ENCODE data around the gene ZGPAT. TPM values are rescaled to one million over a fixed set of nuclear protein-coding genes. Genes with fewer than 3 reads are reported as not detected.

Gene ZGPAT
- total and polyA plus RNA-seq, 2 of the 13 experiments (the other 11 are each of a cell fraction or from before 2014, with no cell fraction given): 23.0 to 41.9 TPM

GRCh38 chr20:63691711-63692435 lies 16.0 kb upstream of the ZGPAT start:
- no TSS peak for BruUV-seq (replicated peaks)
- Histone ChIP-seq H3K79me2 (ENCODE audit: insufficient read depth, low read length) (no peaks in the 10 kb centered on the region), H3K27me3 (ENCODE audit: control insufficient read depth in 1 of 2, insufficient read depth in 2 of 2, low read length in 2 of 2) (no peaks in the 10 kb centered on the region), H3K9ac (ENCODE audit: insufficient read depth, low read depth, low read length) (no peak overlapping the region), H2AFZ (ENCODE audit: low read length) (no peak overlapping the region), H4K20me1 (ENCODE audit: insufficient read depth, low read length) (no peaks in the 10 kb centered on the region; the same call in 1 of the 2 replicates), H3K4me1 (ENCODE audit: insufficient read depth, low read length) (peaks cover 10% of the 10 kb centered on the region), H3K4me3 (replicated peaks in 1 of 3; ENCODE audit: insufficient read depth in 1 of 3, low read depth in 2 of 3, low read length in 3 of 3) (no peak overlapping the region), H3K4me2 (ENCODE audit: low read depth, low read length) (no peak overlapping the region), H3K27ac (ENCODE audit: extremely low read length, insufficient read depth, low read length) (no peak overlapping the region), H3K36me3 (replicated peaks in 1 of 2; ENCODE audit: control insufficient read depth in 1 of 2, insufficient read depth in 2 of 2, low read length in 2 of 2) (peaks cover 3 to 4% of the 10 kb centered on the region in 2 experiments; a peak in 3 of 5 replicates), H3K9me3 (ENCODE audit: low read length) (no peaks in the 10 kb centered on the region)
- in situ Hi-C loops (cut with HindIII; ENCODE audit: extremely low pct_ligation_motif_present, low pct_unique_long_range_greater_than_20kb): no loop called here
- intact Hi-C loops (cut with micrococcal nuclease; ENCODE audit: unreplicated experiment): no loop called here
- DNase-seq (ENCODE audit: low spot score) (no peak), ATAC-seq (no peak), FAIRE-seq (no peak)
- POLR2A ChIA-PET: interaction anchor here (1.0 kb wide), 1 partner anchor 34 kb away, joined by 3 read pairs; the partner anchor contains the start of gene RTEL1
- WGBS (ENCODE audit: low lambda C conversion rate): 93% methylated on average over 21 of the region's 21 CpGs
- CTCF ChIA-PET (ENCODE audit: low intra/inter-chr PET ratio, low total read pairs): no interaction called here
- TF ChIP-seq ARID5B (CRISPR knock-in tag; IDR thresholded peaks at IDR 0.05) (no peak), NFKB2 (CRISPR knock-in tag; IDR thresholded peaks at IDR 0.05; ENCODE audit: borderline replicate concordance) (no peak), ZFP91 (CRISPR knock-in tag; IDR thresholded peaks at IDR 0.05; ENCODE audit: borderline replicate concordance) (0 out of 2 replicates have a peak, but pooled peaks have one; percentile 9), CREM (IDR thresholded peaks at IDR 0.05) (no peak), CREM (CRISPR knock-in tag; IDR thresholded peaks at IDR 0.05) (no peak), MXD1 (CRISPR knock-in tag; IDR thresholded peaks at IDR 0.05) (no peak), FOXK2 (IDR thresholded peaks at IDR 0.05) (no peak), MLLT10 (CRISPR knock-in tag; IDR thresholded peaks at IDR 0.05) (no peak), AGO2 (optimal IDR thresholded peaks at IDR 0.05; ENCODE audit: low read depth, low read length) (peak; percentile 37), KLF16 (CRISPR knock-in tag; IDR thresholded peaks at IDR 0.05) (no peak), TBP (CRISPR knock-in tag; IDR thresholded peaks at IDR 0.05) (no peak), SIN3A (IDR thresholded peaks at IDR 0.05; ENCODE audit: borderline replicate concordance, low read depth, low read length) (no peak), AKNA (CRISPR knock-in tag; IDR thresholded peaks at IDR 0.05; ENCODE audit: borderline replicate concordance) (no peak)
